ENCODE data around the gene SOX2.
"Not testable (repeated sequence)": the region's sequence is repeated elsewhere in the genome, so short reads cannot be mapped to it uniquely, and the experiment has no call there.

Gene SOX2

GRCh38 chr3:181724192-181724965 is 12.7 kb downstream of the SOX2 start:
- DNase-seq = no peak

GRCh38 chr3:181725131-181725731 is 13.5 kb downstream of the SOX2 start:
- DNase-seq = no peak

GRCh38 chr3:181725830-181726229 is 14.1 kb downstream of the SOX2 start:
- no peak for DNase-seq

GRCh38 chr3:181726351-181727330 is 14.9 kb downstream of the SOX2 start:
- DNase-seq = no peak

- DNase-seq = no peak
These were observed 15.8 kb downstream of the SOX2 start for GRCh38 chr3:181727341-181728032.

- no peak for DNase-seq
These were observed 17.0 kb downstream of the SOX2 start for GRCh38 chr3:181728470-181729340.

- no peak for DNase-seq
These were observed 17.7 kb downstream of the SOX2 start for GRCh38 chr3:181729341-181729869.

GRCh38 chr3:181730316-181730715 is 18.6 kb downstream of the SOX2 start:
- no peak for DNase-seq

- DNase-seq = no peak
These were observed 19.2 kb downstream of the SOX2 start for GRCh38 chr3:181730934-181731333.

- no peak for DNase-seq
These were observed 24.2 kb downstream of the SOX2 start for GRCh38 chr3:181735911-181736310.

- DNase-seq = no peak
These were observed 26.8 kb downstream of the SOX2 start for GRCh38 chr3:181738551-181738950.

GRCh38 chr3:181739628-181740027 is 27.9 kb downstream of the SOX2 start:
- no peak for DNase-seq

GRCh38 chr3:181741417-181741816 is 29.7 kb downstream of the SOX2 start:
- no peak for DNase-seq

- DNase-seq = no peak
These were observed 40.5 kb downstream of the SOX2 start for GRCh38 chr3:181752202-181752671.

GRCh38 chr3:181753391-181753790 is 41.7 kb downstream of the SOX2 start:
- DNase-seq = no peak

- DNase-seq = no peak
These were observed 44.2 kb downstream of the SOX2 start for GRCh38 chr3:181755959-181756358.

GRCh38 chr3:181756645-181757297 is 45.0 kb downstream of the SOX2 start:
- no peak for DNase-seq

- no peak for DNase-seq
These were observed 46.1 kb downstream of the SOX2 start for GRCh38 chr3:181757694-181758306.

- no peak for DNase-seq
These were observed 50.2 kb downstream of the SOX2 start for GRCh38 chr3:181761906-181762305.

GRCh38 chr3:181764033-181764432 is 52.3 kb downstream of the SOX2 start:
- not testable (repeated sequence) for DNase-seq

Data from activated naive CD4-positive, alpha-beta T cell treated with Interleukin-2 at 50 U/mL for 16 hours (primary cell).